Ishikawa (cell line): ENCODE results near the gene RBM42.

Source experiments
- CEBPB ChIP-seq: IDR thresholded peaks from 2 replicates; pipeline ENCODE4 v1.6.1; 2012
- CREB1 ChIP-seq: IDR thresholded peaks from 2 replicates; pipeline ENCODE4 v1.6.1; 2012; ENCODE audit warnings: low read depth
- EGR1 ChIP-seq: IDR thresholded peaks from 2 replicates; pipeline ENCODE4 v1.6.1; 2012
- EP300 ChIP-seq: IDR thresholded peaks from 2 replicates; pipeline ENCODE4 v1.6.1; 2012; ENCODE audit warnings: borderline replicate concordance
- FOXM1 ChIP-seq: IDR thresholded peaks from 2 replicates; pipeline ENCODE4 v1.6.1; 2012; ENCODE audit warnings: low read depth, borderline replicate concordance
- MAX ChIP-seq: IDR thresholded peaks from 2 replicates; pipeline ENCODE4 v1.6.1; 2012
- NFIC ChIP-seq: IDR thresholded peaks from 2 replicates; pipeline ENCODE4 v1.6.1; 2012
- RAD21 ChIP-seq: IDR thresholded peaks from 2 replicates; pipeline ENCODE4 v1.6.1; 2012; ENCODE audit warnings: low read depth
- TAF1 ChIP-seq: IDR thresholded peaks from 2 replicates; pipeline ENCODE4 v1.6.1; 2012; ENCODE audit warnings: low read depth, mild to moderate bottlenecking
- TCF12 ChIP-seq: IDR thresholded peaks from 2 replicates; pipeline ENCODE4 v1.6.1; 2012; ENCODE audit warnings: low read depth
- TEAD4 ChIP-seq: IDR thresholded peaks from 2 replicates; pipeline ENCODE4 v1.6.1; 2012
- USF1 ChIP-seq: IDR thresholded peaks from 2 replicates; pipeline ENCODE4 v1.6.1; 2012
- YY1 ChIP-seq: IDR thresholded peaks from 2 replicates; pipeline ENCODE4 v1.6.1; 2012; ENCODE audit warnings: low read depth
- ZBTB7A ChIP-seq: IDR thresholded peaks from 2 replicates; pipeline ENCODE4 v1.6.1; 2012; ENCODE audit warnings: low read depth
- TF ChIP-seq, protein P1 (sequence below): IDR thresholded peaks from 2 replicates; pipeline ENCODE4 v1.6.1; 2012; ENCODE audit warnings: low read depth, mild to moderate bottlenecking

The RBM42 gene

DNA sequence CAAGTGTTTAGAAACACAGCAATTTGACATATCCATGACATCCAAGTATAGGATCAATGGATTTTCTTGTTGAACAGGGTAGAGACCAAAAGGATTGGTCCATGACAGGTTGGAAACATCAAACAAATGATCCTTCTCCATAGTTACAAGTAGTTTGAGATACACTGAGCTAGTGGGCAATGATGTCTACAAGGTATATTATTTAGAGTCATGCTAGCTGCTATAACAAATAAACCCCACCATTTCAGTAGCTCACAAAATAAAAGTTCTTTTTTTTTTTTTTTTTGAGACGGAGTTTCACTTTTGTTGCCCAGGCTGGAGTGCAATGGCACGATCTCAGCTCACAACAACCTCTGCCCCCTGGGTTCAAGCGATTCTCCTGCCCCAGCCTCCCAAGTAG, 21.2 kb upstream of the RBM42 start:
- no peak for TF ChIP-seq EP300
- no peak for TF ChIP-seq CREB1
- TF ChIP-seq YY1, result no peak
- TF ChIP-seq CEBPB, result no peak
- no peak for TF ChIP-seq NFIC
- TF ChIP-seq ZBTB7A, result no peak
- no peak for TF ChIP-seq TAF1
- no peak for TF ChIP-seq MAX
- no peak for TF ChIP-seq USF1
- TF ChIP-seq RAD21, result no peak

DNA sequence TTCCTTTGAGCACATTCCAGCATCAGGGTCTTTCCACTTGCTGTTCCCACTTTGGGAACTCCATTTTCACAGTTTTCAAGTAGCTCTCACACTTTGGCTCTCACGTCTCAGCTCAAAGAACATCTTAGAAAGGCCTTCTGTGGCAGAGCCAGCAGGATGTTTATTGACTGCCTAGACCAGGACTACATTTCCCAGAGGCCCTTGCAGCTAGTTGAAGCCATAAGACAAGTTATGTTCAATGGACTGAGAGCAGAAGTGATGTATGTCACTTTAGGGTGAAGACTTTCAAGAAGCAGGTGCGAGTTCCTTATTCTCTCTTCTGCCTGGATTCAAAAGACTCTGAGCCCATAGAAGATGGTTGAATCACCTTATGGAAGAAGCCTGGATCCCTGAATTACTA, 20.6 kb upstream of the RBM42 start:
- TF ChIP-seq YY1 (0 out of 2 replicates have a peak, but pooled peaks have one; percentile 36), CREB1 (no peak)

GRCh38 chr19:35609851-35610353, 18.9 kb upstream of the RBM42 start:
- TF ChIP-seq FOXM1 (no peak), YY1 (no peak), EP300 (no peak), CREB1 (no peak), RAD21 (no peak), MAX (no peak), CEBPB (no peak), TCF12 (no peak), TAF1 (no peak), USF1 (no peak), EGR1 (no peak), NFIC (no peak), ZBTB7A (no peak), TEAD4 (no peak)
- TF ChIP-seq, protein P1, sequence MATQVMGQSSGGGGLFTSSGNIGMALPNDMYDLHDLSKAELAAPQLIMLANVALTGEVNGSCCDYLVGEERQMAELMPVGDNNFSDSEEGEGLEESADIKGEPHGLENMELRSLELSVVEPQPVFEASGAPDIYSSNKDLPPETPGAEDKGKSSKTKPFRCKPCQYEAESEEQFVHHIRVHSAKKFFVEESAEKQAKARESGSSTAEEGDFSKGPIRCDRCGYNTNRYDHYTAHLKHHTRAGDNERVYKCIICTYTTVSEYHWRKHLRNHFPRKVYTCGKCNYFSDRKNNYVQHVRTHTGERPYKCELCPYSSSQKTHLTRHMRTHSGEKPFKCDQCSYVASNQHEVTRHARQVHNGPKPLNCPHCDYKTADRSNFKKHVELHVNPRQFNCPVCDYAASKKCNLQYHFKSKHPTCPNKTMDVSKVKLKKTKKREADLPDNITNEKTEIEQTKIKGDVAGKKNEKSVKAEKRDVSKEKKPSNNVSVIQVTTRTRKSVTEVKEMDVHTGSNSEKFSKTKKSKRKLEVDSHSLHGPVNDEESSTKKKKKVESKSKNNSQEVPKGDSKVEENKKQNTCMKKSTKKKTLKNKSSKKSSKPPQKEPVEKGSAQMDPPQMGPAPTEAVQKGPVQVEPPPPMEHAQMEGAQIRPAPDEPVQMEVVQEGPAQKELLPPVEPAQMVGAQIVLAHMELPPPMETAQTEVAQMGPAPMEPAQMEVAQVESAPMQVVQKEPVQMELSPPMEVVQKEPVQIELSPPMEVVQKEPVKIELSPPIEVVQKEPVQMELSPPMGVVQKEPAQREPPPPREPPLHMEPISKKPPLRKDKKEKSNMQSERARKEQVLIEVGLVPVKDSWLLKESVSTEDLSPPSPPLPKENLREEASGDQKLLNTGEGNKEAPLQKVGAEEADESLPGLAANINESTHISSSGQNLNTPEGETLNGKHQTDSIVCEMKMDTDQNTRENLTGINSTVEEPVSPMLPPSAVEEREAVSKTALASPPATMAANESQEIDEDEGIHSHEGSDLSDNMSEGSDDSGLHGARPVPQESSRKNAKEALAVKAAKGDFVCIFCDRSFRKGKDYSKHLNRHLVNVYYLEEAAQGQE, result no peak

- TF ChIP-seq YY1 (no peak), TAF1 (no peak), NFIC (no peak), ZBTB7A (no peak)
Observed at GRCh38 chr19:35612224-35612558, 16.6 kb upstream of the RBM42 start.

GRCh38 chr19:35612559-35613321, 16.1 kb upstream of the RBM42 start, which contains the start of gene HAUS5:
Gene HAUS5, plus strand, starts transcription at chr19:35612735. Its CDS starts 60 bp downstream, at chr19:35612795.
- TF ChIP-seq TAF1 (peak; percentile 66; the same call in 1 of the 2 replicates), CREB1 (peak; percentile 100), MAX (peak; percentile 79), NFIC (no peak), YY1 (peak; percentile 80), TCF12 (no peak; the same call in 1 of the 2 replicates), CEBPB (no peak)

GRCh38 chr19:35613574-35613973, 15.3 kb upstream of the RBM42 start:
- TF ChIP-seq TCF12, result no peak
- TF ChIP-seq CREB1, result no peak
- TF ChIP-seq RAD21, result no peak
- no peak for TF ChIP-seq ZBTB7A

- no peak for TF ChIP-seq EGR1
- TF ChIP-seq RAD21, result no peak
- TF ChIP-seq, protein P1, result no peak
- no peak for TF ChIP-seq TAF1
- no peak for TF ChIP-seq CEBPB
- no peak for TF ChIP-seq FOXM1
- no peak for TF ChIP-seq YY1
- TF ChIP-seq EP300, result no peak
Observed at GRCh38 chr19:35615036-35615435, 13.8 kb upstream of the RBM42 start.
